Measurements from ENCODE around the gene EMC8. TPM values are rescaled to one million over a fixed set of nuclear protein-coding genes. Genes with fewer than 3 reads are reported as not detected.

EMC8 gene
- total RNA-seq, 1 experiment from 2014 or later: 73.0 TPM

GRCh38 chr16:85751698-85752501 lies 47.4 kb downstream of the EMC8 start:
- ChIA-PET RAD21 (ENCODE audit: low non-redundant PET in 1 of 2, low total read pairs in 2 of 2, uncharacterized antibody in 2 of 2, unreplicated experiment in 2 of 2) (no interaction called here), POLR2A (no interaction called here), CTCF (interaction anchor here (1.2 kb wide), 1 partner anchor 8 kb away, joined by 5 read pairs; no protein-coding TSS in a partner anchor)
- Histone ChIP-seq H3K27ac (ENCODE audit: low read depth, low read length) (peak overlapping the region; percentile 82; the same call in 1 of the 2 replicates), H3K4me3 (replicated peaks in 1 of 2; ENCODE audit: low read depth in 1 of 2, low read length in 2 of 2) (peak overlapping the region; percentile 69 to 72), H3K36me3 (ENCODE audit: control insufficient read depth in 1 of 2, insufficient read depth in 2 of 2, low read length in 2 of 2) (no peaks in the 10 kb centered on the region), H3K4me2 (ENCODE audit: low read length) (peak overlapping the region; percentile 79), H3K9me3 (ENCODE audit: control insufficient read depth in 1 of 2, insufficient read depth in 1 of 2, low read depth in 1 of 2, low read length in 2 of 2) (no peaks in the 10 kb centered on the region), H3K9ac (ENCODE audit: low read length) (peak overlapping the region; percentile 95), H2AFZ (ENCODE audit: low read depth, low read length, poor library complexity, severe bottlenecking) (no peak overlapping the region), H3K27me3 (ENCODE audit: insufficient read depth, low read length) (no peaks in the 10 kb centered on the region; the same call in 1 of the 2 replicates), H4K20me1 (ENCODE audit: insufficient read depth) (no peaks in the 10 kb centered on the region), H3K4me1 (ENCODE audit: control insufficient read depth in 1 of 2, insufficient read depth in 2 of 2, low read length in 2 of 2) (peaks cover 34 to 54% of the 10 kb centered on the region in 2 experiments), H3K9me2 (ENCODE audit: insufficient read depth) (no peaks in the 10 kb centered on the region), H3K79me2 (ENCODE audit: insufficient read depth, low read length) (peaks cover 25% of the 10 kb centered on the region; the same call in 1 of the 2 replicates)
- DNase-seq (ENCODE audit: low read depth, low spot score) (no peak), ATAC-seq (no peak)
- no peak for TF ChIP-seq SIN3A (IDR thresholded peaks at IDR 0.05; ENCODE audit: low read depth)
- no peak for TF ChIP-seq EZH2 (IDR thresholded peaks at IDR 0.05)
- TF ChIP-seq ATF3 (IDR thresholded peaks at IDR 0.05): no peak
- no peak for TF ChIP-seq CEBPB (IDR thresholded peaks at IDR 0.05; ENCODE audit: low read depth)
- BruUV-seq (replicated peaks): no TSS peak
- intact Hi-C loops (cut with micrococcal nuclease): no loop called here

- H3K9me3 ChIP-seq (ENCODE audit: control insufficient read depth in 1 of 2, insufficient read depth in 1 of 2, low read depth in 1 of 2, low read length in 2 of 2): no peaks in the 10 kb centered on the region
- RAD21 ChIA-PET (ENCODE audit: low non-redundant PET in 1 of 2, low total read pairs in 2 of 2, uncharacterized antibody in 2 of 2, unreplicated experiment in 2 of 2): no interaction called here
- H3K79me2 ChIP-seq (ENCODE audit: insufficient read depth, low read length): peaks cover 25% of the 10 kb centered on the region; the same call in 1 of the 2 replicates
- H3K4me3 ChIP-seq (replicated peaks in 1 of 2; ENCODE audit: low read depth in 1 of 2, low read length in 2 of 2): peak within 1 kb of the TSS; percentile 69 to 72
- H2AFZ ChIP-seq (ENCODE audit: low read depth, low read length, poor library complexity, severe bottlenecking): peak within 1 kb of the TSS; percentile 32
- H3K27ac ChIP-seq (ENCODE audit: low read depth, low read length): peak within 1 kb of the TSS; percentile 82
- no TSS peak for BruUV-seq (replicated peaks)
- ATAC-seq (peak; percentile 79), DNase-seq (ENCODE audit: low read depth, low spot score) (no peak)
- no peaks in the 10 kb centered on the region for H3K36me3 ChIP-seq (ENCODE audit: control insufficient read depth in 1 of 2, insufficient read depth in 2 of 2, low read length in 2 of 2)
- intact Hi-C loops (cut with micrococcal nuclease): no loop called here
- H3K9ac ChIP-seq (ENCODE audit: low read length): peak within 1 kb of the TSS; percentile 95
- peaks cover 42 to 63% of the 10 kb centered on the region in 2 experiments for H3K4me1 ChIP-seq (ENCODE audit: control insufficient read depth in 1 of 2, insufficient read depth in 2 of 2, low read length in 2 of 2)
- H3K9me2 ChIP-seq (ENCODE audit: insufficient read depth): no peaks in the 10 kb centered on the region
- peak within 1 kb of the TSS; percentile 79 for H3K4me2 ChIP-seq (ENCODE audit: low read length)
- H4K20me1 ChIP-seq (ENCODE audit: insufficient read depth): no peaks in the 10 kb centered on the region
- POLR2A ChIA-PET: no interaction called here
- no peaks in the 10 kb centered on the region; the same call in 1 of the 2 replicates for H3K27me3 ChIP-seq (ENCODE audit: insufficient read depth, low read length)
- CTCF ChIA-PET: interaction anchor here (1.2 to 3.0 kb wide), 3 partner anchors 9 to 11 kb away, joined by 4 to 13 read pairs (median 5); no protein-coding TSS in a partner anchor
- peak; percentile 70; the same call in 1 of the 2 replicates for TF ChIP-seq ZFX (IDR thresholded peaks at IDR 0.05)
- peak; percentile 39 for TF ChIP-seq ZBTB33 (IDR thresholded peaks at IDR 0.05; ENCODE audit: extremely low read depth, insufficient replicate concordance, low read length)
- no peak for TF ChIP-seq RAD21 (IDR thresholded peaks at IDR 0.05; ENCODE audit: low read depth)
- peak; percentile 69 for TF ChIP-seq POLR2AphosphoS5 (IDR thresholded peaks at IDR 0.05; ENCODE audit: low read depth, low read length)
- TF ChIP-seq TCF7L2 (IDR thresholded peaks at IDR 0.05; ENCODE audit: borderline replicate concordance, extremely low read depth, insufficient read depth, insufficient read length): peak; percentile 35
- no peak for TF ChIP-seq SIN3A (IDR thresholded peaks at IDR 0.05; ENCODE audit: low read depth)
- no peak for TF ChIP-seq CEBPB (IDR thresholded peaks at IDR 0.05; ENCODE audit: low read depth)
- TF ChIP-seq EGR1 (IDR thresholded peaks at IDR 0.05; ENCODE audit: low read depth): no peak
- no peak for TF ChIP-seq CTCF (IDR thresholded peaks at IDR 0.05 in 2 of 3, conservative IDR thresholded peaks at IDR 0.05 in 1 of 3; ENCODE audit: borderline replicate concordance in 1 of 3, insufficient read depth in 1 of 3, low read depth in 2 of 3, low read length in 2 of 3)
- no peak for TF ChIP-seq CBX3 (IDR thresholded peaks at IDR 0.05; ENCODE audit: low read depth)
These were observed 48.3 kb downstream of the EMC8 start, which contains the start of gene C16orf74 for GRCh38 chr16:85750827-85751697. C16orf74 (minus strand) TSS chr16:85751096; CDS start chr16:85735217, 15,879 bp downstream.
